Cardiac septum (tissue), 1 donor: ENCODE results near the gene KRTAP10-6. TPM values are rescaled to one million over a fixed set of nuclear protein-coding genes. Genes with fewer than 3 reads are reported as not detected.
"Not testable (repeated sequence)": the region's sequence is repeated elsewhere in the genome, so short reads cannot be mapped to it uniquely, and the experiment has no call there.

Experiments used
- DNase-seq: peaks from one replicate; pipeline ENCODE4 v3.0.0-alpha.2; 2020; ENCODE audit warnings: low spot score
- intact Hi-C: fragments of 100-400 bp; cut with DNase I; formaldehyde crosslinking; loops from one replicate; pipeline ENCODE4 v1.14.0; 2022
- total RNA-seq: library from RNA; stranded (reverse); fragmentation: NEBNext Ultra II Directional; extraction: Animal tissue kit (Norgen Biotek cat#: 25700); gene quantifications from one replicate; pipeline ENCODE4 v1.2.1, GENCODE V29; 2021
- donor health status: DM: no; HTN: no; CAD: no.

KRTAP10-6 gene
- total RNA-seq, 1 donor from 2014 or later, result not detected

- DNase-seq, result no peak
- intact Hi-C loops, result no loop called here
These were observed 9.5 kb upstream of the KRTAP10-6 start for GRCh38 chr21:44601596-44602462.

- DNase-seq, intact Hi-C loops: not testable (repeated sequence)
These were observed 8.8 kb upstream of the KRTAP10-6 start for GRCh38 chr21:44601091-44601490.

GRCh38 chr21:44600118-44600978, 8.0 kb upstream of the KRTAP10-6 start, which contains the start of gene KRTAP10-7:
TSS of gene KRTAP10-7 (plus strand) at chr21:44600597. CDS start at chr21:44600622, 25 bp downstream.
- DNase-seq, intact Hi-C loops: not testable (repeated sequence)

- no peak for DNase-seq
- intact Hi-C loops, result no loop called here
These were observed 7.1 kb upstream of the KRTAP10-6 start for GRCh38 chr21:44599264-44600029.

- no peak for DNase-seq
- intact Hi-C loops, result no loop called here
These were observed 5.8 kb upstream of the KRTAP10-6 start for GRCh38 chr21:44598061-44598460.

- no peak for DNase-seq
- intact Hi-C loops, result no loop called here
These were observed 3.9 kb upstream of the KRTAP10-6 start for GRCh38 chr21:44596068-44596725.

- no peak for DNase-seq
- intact Hi-C loops, result no loop called here
These were observed 3.2 kb upstream of the KRTAP10-6 start for GRCh38 chr21:44595524-44595923.

- no peak for DNase-seq
- intact Hi-C loops, result no loop called here
These were observed 2.2 kb upstream of the KRTAP10-6 start for GRCh38 chr21:44594406-44594916.

GRCh38 chr21:44593598-44594405, 1.5 kb upstream of the KRTAP10-6 start:
- DNase-seq, result no peak
- intact Hi-C loops, result no loop called here

- intact Hi-C loops, DNase-seq: not testable (repeated sequence)
These were observed 539 bp downstream of the KRTAP10-6 start for GRCh38 chr21:44591801-44592130.

- DNase-seq, intact Hi-C loops: not testable (repeated sequence)
These were observed 1.2 kb downstream of the KRTAP10-6 start for GRCh38 chr21:44590897-44591800.

- intact Hi-C loops, result no loop called here
- no peak for DNase-seq
These were observed 2.0 kb downstream of the KRTAP10-6 start for GRCh38 chr21:44590311-44590721.

- intact Hi-C loops, result no loop called here
- no peak for DNase-seq
These were observed 2.6 kb downstream of the KRTAP10-6 start for GRCh38 chr21:44589586-44590305.

- intact Hi-C loops, result no loop called here
- DNase-seq, result no peak
These were observed 3.2 kb downstream of the KRTAP10-6 start for GRCh38 chr21:44589094-44589493.

GRCh38 chr21:44585892-44586291, 6.4 kb downstream of the KRTAP10-6 start:
- DNase-seq, result no peak
- intact Hi-C loops, result no loop called here

GRCh38 chr21:44583800-44584147, 8.5 kb downstream of the KRTAP10-6 start:
- intact Hi-C loops, result no loop called here
- DNase-seq, result no peak
